Activated T-helper 17 cell treated with anti-CD3 and anti-CD28 coated beads, Interleukin-2, amount 50 U/mL, for 72 hours (primary cell): ENCODE measurements around the gene EPHB6. TPM values are rescaled to one million over a fixed set of nuclear protein-coding genes. Genes with fewer than 3 reads are reported as not detected.
A peak's percentile ranks its signal among the peaks of the same experiment; 100 is the strongest.

Source experiments
- ATAC-seq: fragments of 150-1000 bp; cut with Tn5 transposase; replicated peaks from 2 replicates; pipeline ENCODE4 v1.10.0; 2021; ENCODE audit warnings: mild to moderate bottlenecking, moderate library complexity
- H3K27ac Mint-ChIP-seq: one replicate; pipeline ENCODE4 v1.8.0; 2022; ENCODE audit warnings: mixed read lengths
- H3K27me3 Mint-ChIP-seq: one replicate; pipeline ENCODE4 v1.8.0; 2022; ENCODE audit warnings: mixed read lengths
- H3K36me3 Mint-ChIP-seq: one replicate; pipeline ENCODE4 v1.8.0; 2022; ENCODE audit warnings: low read depth, mild to moderate bottlenecking, mixed read lengths
- H3K4me1 Mint-ChIP-seq: one replicate; pipeline ENCODE4 v1.8.0; 2022; ENCODE audit warnings: mixed read lengths
- H3K4me3 Mint-ChIP-seq: one replicate; pipeline ENCODE4 v1.8.0; 2022; ENCODE audit warnings: mild to moderate bottlenecking, mixed read lengths
- H3K9me3 Mint-ChIP-seq: one replicate; pipeline ENCODE4 v1.8.0; 2022; ENCODE audit warnings: mixed read lengths
- total RNA-seq, 2 donors: library from RNA; stranded (reverse); gene quantifications; one replicate each; pipeline ENCODE4 v1.2.3, GENCODE V29; 2022

Gene EPHB6
- total RNA-seq, 2 donors from 2014 or later, result 8.0 to 14.9 TPM

DNA sequence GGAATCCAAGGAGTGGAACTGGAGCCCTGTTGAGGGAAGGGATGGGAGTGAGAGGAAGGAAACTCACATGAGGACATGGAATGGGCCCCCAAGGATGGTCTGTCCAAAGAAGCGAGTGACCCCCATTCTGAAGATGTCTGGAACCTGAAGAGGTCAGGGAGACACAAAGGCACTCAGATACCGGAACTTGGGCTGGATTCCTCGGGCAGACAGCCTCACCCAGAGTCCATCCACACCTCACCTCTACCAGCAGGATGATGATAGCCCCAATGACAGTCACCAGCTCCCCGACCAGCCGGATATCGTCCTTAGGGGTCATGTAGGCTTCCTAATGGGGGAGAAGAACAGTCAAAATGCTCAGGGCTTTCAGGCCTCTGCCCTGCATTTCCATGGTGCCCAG, 20.0 kb downstream of the EPHB6 start:
- H3K36me3 Mint-ChIP-seq, result peaks cover 9% of the 10 kb centered on the region
- H3K4me1 Mint-ChIP-seq, result no peaks in the 10 kb centered on the region
- H3K27ac Mint-ChIP-seq, result no peak overlapping the region
- no peaks in the 10 kb centered on the region for H3K9me3 Mint-ChIP-seq
- no peak overlapping the region for H3K4me3 Mint-ChIP-seq
- no peak for ATAC-seq
- no peaks in the 10 kb centered on the region for H3K27me3 Mint-ChIP-seq

DNA sequence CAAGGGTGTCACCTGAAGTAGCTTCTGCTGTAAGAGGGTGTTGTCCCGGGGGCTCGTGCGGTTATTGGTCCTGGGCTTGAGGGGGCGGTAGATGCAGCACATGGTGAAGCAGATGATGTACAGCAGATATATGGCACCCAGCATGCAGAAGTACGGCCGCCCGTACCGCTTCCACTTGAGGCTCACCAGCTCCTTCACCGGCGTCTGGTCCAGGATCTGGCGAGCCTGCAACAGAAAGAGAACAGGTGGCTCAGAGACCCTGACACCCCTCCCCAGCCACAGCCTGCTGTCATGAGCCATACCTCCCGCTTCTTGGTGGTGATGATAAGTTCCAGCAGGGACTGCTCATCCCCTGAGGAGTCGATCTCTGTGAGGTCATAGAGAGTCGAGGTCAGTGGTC, 20.6 kb downstream of the EPHB6 start:
- no peak for ATAC-seq
- Mint-ChIP-seq H3K9me3 (no peaks in the 10 kb centered on the region), H3K4me1 (no peaks in the 10 kb centered on the region), H3K27ac (peak overlapping the region; percentile 29), H3K27me3 (no peaks in the 10 kb centered on the region), H3K4me3 (no peak overlapping the region), H3K36me3 (peaks cover 3% of the 10 kb centered on the region)

GRCh38 chr7:142876236-142876960, 21.5 kb downstream of the EPHB6 start:
- H3K27ac Mint-ChIP-seq, result no peak overlapping the region

DNA sequence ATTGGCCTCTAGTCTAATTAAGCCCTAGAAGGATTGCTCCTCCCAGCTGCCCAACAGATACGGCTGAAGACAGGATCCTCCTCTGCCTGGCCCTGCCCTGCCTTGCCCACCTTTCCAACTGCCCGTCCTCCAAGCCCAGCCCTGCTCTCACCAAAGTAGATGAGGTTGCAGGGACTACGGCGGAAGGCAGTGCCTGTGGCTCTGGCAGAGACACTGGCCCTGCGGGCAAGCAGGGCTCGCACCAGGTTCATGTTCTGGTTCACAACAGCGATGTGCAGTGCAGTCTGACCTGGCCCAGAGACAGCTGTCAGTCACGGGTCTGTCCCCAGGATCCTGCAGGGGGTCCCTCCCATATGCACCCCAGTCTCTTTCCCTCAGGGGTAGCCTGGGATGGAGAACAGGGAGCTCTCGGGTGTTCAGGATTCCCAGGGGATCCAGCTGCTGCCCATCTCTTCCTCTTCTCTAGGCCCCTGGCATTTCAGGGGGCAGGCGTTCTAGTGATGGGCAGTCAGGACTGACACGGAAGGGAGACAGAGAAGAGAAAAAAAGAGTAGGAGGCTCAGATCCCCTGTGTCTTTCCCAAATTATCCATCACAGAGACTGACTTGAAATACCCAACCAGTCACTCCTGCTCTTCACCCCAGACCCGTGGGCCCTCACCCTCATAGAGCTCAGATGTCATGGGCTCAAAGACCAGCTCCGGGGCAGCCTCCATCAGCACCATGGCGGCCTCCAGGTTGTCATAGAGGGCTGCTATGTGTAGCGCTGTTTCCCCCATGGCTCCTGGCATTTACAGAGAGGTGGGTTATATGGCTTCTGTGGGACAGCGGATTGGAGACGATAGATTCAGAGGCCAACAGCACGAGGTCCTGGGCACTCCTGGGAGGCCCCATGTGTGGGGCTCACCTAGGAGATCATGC, 22.4 kb downstream of the EPHB6 start:
- no peak for ATAC-seq
- no peaks in the 10 kb centered on the region for H3K27me3 Mint-ChIP-seq
- H3K9me3 Mint-ChIP-seq, result no peaks in the 10 kb centered on the region
- H3K36me3 Mint-ChIP-seq, result no peaks in the 10 kb centered on the region
- no peaks in the 10 kb centered on the region for H3K4me1 Mint-ChIP-seq
- no peak overlapping the region for H3K27ac Mint-ChIP-seq
- no peak overlapping the region for H3K4me3 Mint-ChIP-seq

More at GRCh38 chr7:142876236-142876960, 21.5 kb downstream of the EPHB6 start:
- Mint-ChIP-seq H3K9me3 (no peaks in the 10 kb centered on the region), H3K4me1 (no peaks in the 10 kb centered on the region), H3K4me3 (no peak overlapping the region), H3K36me3 (no peaks in the 10 kb centered on the region), H3K27me3 (no peaks in the 10 kb centered on the region)
- no peak for ATAC-seq

DNA sequence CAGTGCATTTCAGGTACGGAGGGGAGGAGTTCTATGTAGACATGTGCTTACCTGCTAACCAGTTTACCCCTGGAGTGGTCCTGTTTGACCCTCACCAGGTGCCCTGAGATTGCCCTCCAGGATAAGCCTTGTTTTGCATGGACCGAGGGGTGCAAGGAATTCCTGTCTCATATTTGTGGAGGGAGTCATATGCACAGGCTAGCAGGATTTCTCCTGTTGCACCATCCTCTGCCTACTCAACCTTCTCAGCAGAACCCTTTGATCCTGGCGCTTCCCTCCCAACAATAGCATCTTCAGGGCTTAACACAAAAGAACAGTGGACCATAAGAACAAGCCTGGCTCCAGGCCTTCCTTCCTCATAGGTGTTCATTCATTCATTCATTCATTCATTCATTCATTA, 23.4 kb downstream of the EPHB6 start:
- Mint-ChIP-seq H3K27me3 (no peaks in the 10 kb centered on the region), H3K4me3 (no peak overlapping the region), H3K36me3 (no peaks in the 10 kb centered on the region), H3K4me1 (no peaks in the 10 kb centered on the region), H3K27ac (no peak overlapping the region), H3K9me3 (no peaks in the 10 kb centered on the region)
- no peak for ATAC-seq

- no peak for ATAC-seq
- H3K4me3 Mint-ChIP-seq, result no peak overlapping the region
Observed at GRCh38 chr7:142879060-142879459, 24.2 kb downstream of the EPHB6 start.

GRCh38 chr7:142880876-142881505, 26.1 kb downstream of the EPHB6 start:
- no peak overlapping the region for H3K4me3 Mint-ChIP-seq
- H3K27ac Mint-ChIP-seq, result no peak overlapping the region
- H3K4me1 Mint-ChIP-seq, result no peaks in the 10 kb centered on the region
- H3K36me3 Mint-ChIP-seq, result no peaks in the 10 kb centered on the region
- ATAC-seq, result peak; percentile 62
- H3K27me3 Mint-ChIP-seq, result no peaks in the 10 kb centered on the region
- H3K9me3 Mint-ChIP-seq, result no peaks in the 10 kb centered on the region

More at GRCh38 chr7:142879060-142879459, 24.2 kb downstream of the EPHB6 start:
- no peak overlapping the region for H3K27ac Mint-ChIP-seq
- no peaks in the 10 kb centered on the region for H3K4me1 Mint-ChIP-seq
- no peaks in the 10 kb centered on the region for H3K27me3 Mint-ChIP-seq
- H3K36me3 Mint-ChIP-seq, result no peaks in the 10 kb centered on the region
- no peaks in the 10 kb centered on the region for H3K9me3 Mint-ChIP-seq

DNA sequence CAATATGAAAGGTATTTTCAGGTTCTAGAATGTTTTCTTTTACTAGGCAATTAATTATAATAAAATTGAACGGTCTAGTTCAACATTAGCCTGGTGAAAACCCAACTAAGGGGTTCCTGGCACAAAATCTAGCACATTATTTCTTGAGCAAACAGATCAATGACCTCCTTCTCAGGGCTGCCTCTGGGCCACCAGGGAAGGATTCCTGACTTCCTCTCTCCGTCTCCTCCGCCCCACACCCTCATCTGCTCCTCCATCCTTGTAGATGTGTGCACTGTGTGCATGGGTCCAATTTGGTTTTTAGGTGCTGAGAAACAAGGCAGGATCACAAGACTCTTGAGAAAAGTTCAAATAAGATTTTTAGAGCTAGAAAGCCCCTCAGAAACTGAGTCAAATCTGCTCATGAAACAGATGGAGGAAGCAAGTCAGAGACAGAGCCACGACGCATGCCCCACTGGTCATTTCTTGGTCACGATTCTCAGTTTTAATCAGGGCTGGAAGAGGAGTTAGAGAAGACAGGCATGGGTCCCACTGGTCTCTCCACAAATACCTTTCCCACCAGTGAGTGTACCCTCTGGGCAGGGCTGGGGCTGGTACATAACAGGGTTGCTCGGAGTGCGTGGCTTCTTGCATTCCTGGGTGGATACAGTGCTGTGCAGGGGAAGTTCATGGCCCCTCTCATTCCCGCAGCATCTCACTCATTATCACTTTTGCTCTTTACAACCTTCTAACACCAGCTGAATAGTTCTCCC, 26.9 kb downstream of the EPHB6 start:
- H3K27me3 Mint-ChIP-seq, result no peaks in the 10 kb centered on the region
- H3K4me3 Mint-ChIP-seq, result no peak overlapping the region
- H3K9me3 Mint-ChIP-seq, result no peaks in the 10 kb centered on the region
- no peaks in the 10 kb centered on the region for H3K4me1 Mint-ChIP-seq
- no peak for ATAC-seq
- no peaks in the 10 kb centered on the region for H3K36me3 Mint-ChIP-seq
- H3K27ac Mint-ChIP-seq, result no peak overlapping the region

DNA sequence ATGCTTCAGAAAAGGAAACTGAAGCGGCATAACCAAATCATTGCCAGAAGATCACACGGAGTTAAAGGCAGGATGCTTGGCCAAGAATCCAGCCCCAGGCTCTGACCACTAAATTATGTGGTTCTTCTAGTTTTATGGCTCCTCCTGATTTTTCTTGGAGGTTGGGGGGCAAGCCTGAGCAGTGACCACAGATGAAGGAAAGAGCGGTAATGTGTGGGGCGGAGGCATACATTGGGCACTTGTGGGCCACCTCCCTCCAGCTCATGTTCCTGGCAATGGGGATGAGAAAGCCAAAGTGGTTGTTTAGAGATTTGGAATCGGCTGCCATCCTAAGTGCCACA, 27.4 kb downstream of the EPHB6 start:
- no peak for ATAC-seq
- Mint-ChIP-seq H3K27ac (no peak overlapping the region), H3K36me3 (no peaks in the 10 kb centered on the region), H3K9me3 (no peaks in the 10 kb centered on the region), H3K4me3 (no peak overlapping the region), H3K4me1 (no peaks in the 10 kb centered on the region), H3K27me3 (peaks cover 3% of the 10 kb centered on the region)

DNA sequence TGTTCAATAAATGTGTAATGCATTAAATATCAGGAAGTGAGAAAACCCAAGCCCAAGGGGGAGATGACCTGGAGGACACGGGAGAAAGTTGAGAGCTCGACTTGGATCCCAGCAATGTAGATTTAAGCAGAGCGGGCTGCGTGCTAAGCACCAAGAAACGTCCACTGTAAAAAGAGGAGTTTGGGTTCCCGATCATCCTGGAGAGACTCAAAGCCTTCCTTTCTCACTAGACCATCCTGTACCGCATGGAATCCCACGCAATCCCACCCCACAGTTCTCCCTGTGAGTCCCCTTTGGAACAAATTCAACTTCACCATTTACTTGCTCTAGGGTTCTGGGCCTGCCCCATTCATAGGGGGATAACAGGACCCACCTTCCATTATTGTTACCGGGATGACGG, 28.3 kb downstream of the EPHB6 start:
- Mint-ChIP-seq H3K4me1 (no peaks in the 10 kb centered on the region), H3K4me3 (no peak overlapping the region), H3K27me3 (peaks cover 4% of the 10 kb centered on the region), H3K36me3 (no peaks in the 10 kb centered on the region), H3K9me3 (no peaks in the 10 kb centered on the region), H3K27ac (no peak overlapping the region)
- ATAC-seq, result no peak

- H3K4me1 Mint-ChIP-seq, result no peaks in the 10 kb centered on the region
- H3K27ac Mint-ChIP-seq, result no peak overlapping the region
- no peak overlapping the region for H3K4me3 Mint-ChIP-seq
- peaks cover 4% of the 10 kb centered on the region for H3K27me3 Mint-ChIP-seq
- H3K36me3 Mint-ChIP-seq, result no peaks in the 10 kb centered on the region
- ATAC-seq, result no peak
- no peaks in the 10 kb centered on the region for H3K9me3 Mint-ChIP-seq
Observed at GRCh38 chr7:142883571-142884285, 28.9 kb downstream of the EPHB6 start.

- Mint-ChIP-seq H3K27ac (no peak overlapping the region), H3K9me3 (no peaks in the 10 kb centered on the region), H3K4me1 (no peaks in the 10 kb centered on the region), H3K36me3 (no peaks in the 10 kb centered on the region), H3K4me3 (no peak overlapping the region), H3K27me3 (peaks cover 4% of the 10 kb centered on the region)
- ATAC-seq, result no peak
Observed at GRCh38 chr7:142884286-142884640, 29.4 kb downstream of the EPHB6 start.

GRCh38 chr7:142885311-142886230, 30.7 kb downstream of the EPHB6 start, which contains the start of gene TRPV6:
TRPV6 (minus strand) TSS chr7:142885745.
- Mint-ChIP-seq H3K4me1 (no peaks in the 10 kb centered on the region), H3K36me3 (no peaks in the 10 kb centered on the region), H3K27me3 (peaks cover 4% of the 10 kb centered on the region), H3K4me3 (no peak within 1 kb of the TSS), H3K9me3 (no peaks in the 10 kb centered on the region), H3K27ac (no peak within 1 kb of the TSS)
- no peak for ATAC-seq
